SK-N-SH treated with all-trans-retinoic acid at 6 μM for 48 hours (cell line): ENCODE results near the gene NAV3.
A peak's percentile ranks its signal among the peaks of the same experiment; 100 is the strongest.

Source experiments
- ATAC-seq: fragments of 200-7000 bp; cut with Tn5 transposase; 3 replicates; pipeline ENCODE4 v1.9.1; 2020; ENCODE audit warnings: mild to moderate bottlenecking, moderate library complexity
- CSDC2 ChIP-seq: fragments of 250-450 bp; sonication (Bioruptor Pico); IDR thresholded peaks from 2 replicates; pipeline ENCODE4 v1.5.0; 2020; ENCODE audit warnings: mild to moderate bottlenecking, moderate library complexity
- ESRRG ChIP-seq: fragments of 250-450 bp; sonication (Bioruptor Pico); IDR thresholded peaks from 2 replicates; pipeline ENCODE4 v1.6.1; 2021; ENCODE audit warnings: mild to moderate bottlenecking
- GLIS3 ChIP-seq: fragments of 250-450 bp; sonication (Bioruptor Pico); IDR thresholded peaks from 2 replicates; pipeline ENCODE4 v1.5.0; 2020; ENCODE audit warnings: mild to moderate bottlenecking, moderate library complexity
- ISL1 ChIP-seq: fragments of 250-450 bp; sonication (Bioruptor Pico); IDR thresholded peaks from 2 replicates; pipeline ENCODE4 v2.1.2; 2022; ENCODE audit warnings: mild to moderate bottlenecking, moderate library complexity
- OSR1 ChIP-seq: fragments of 250-450 bp; sonication (Bioruptor Pico); IDR thresholded peaks from 2 replicates; pipeline ENCODE4 v1.8.0; 2022; ENCODE audit warnings: moderate library complexity, mild to moderate bottlenecking, inconsistent platforms
- PPARA ChIP-seq: fragments of 250-450 bp; sonication (Bioruptor Pico); IDR thresholded peaks from 2 replicates; pipeline ENCODE4 v1.5.0; 2020; ENCODE audit warnings: mild to moderate bottlenecking, borderline replicate concordance
- RARB ChIP-seq: fragments of 250-450 bp; sonication (Bioruptor Pico); IDR thresholded peaks from 2 replicates; pipeline ENCODE4 v1.8.0; 2021; ENCODE audit warnings: mild to moderate bottlenecking, moderate library complexity
- SNAI2 ChIP-seq: fragments of 250-450 bp; sonication (Bioruptor Pico); IDR thresholded peaks from 2 replicates; pipeline ENCODE4 v1.5.0; 2020; ENCODE audit warnings: mild to moderate bottlenecking, moderate library complexity
- TOX ChIP-seq: fragments of 250-450 bp; sonication (Bioruptor Pico); IDR thresholded peaks from 2 replicates; pipeline ENCODE4 v1.8.0; 2021; ENCODE audit warnings: mild to moderate bottlenecking, moderate library complexity, borderline replicate concordance
- ZC3H10 ChIP-seq: fragments of 250-450 bp; sonication (Bioruptor Pico); IDR thresholded peaks from 2 replicates; pipeline ENCODE4 v1.5.1; 2021; ENCODE audit warnings: mild to moderate bottlenecking, moderate library complexity
- ZFP30 ChIP-seq: fragments of 450-650 bp; formaldehyde crosslinking; IDR thresholded peaks from 2 replicates; pipeline ENCODE4 v1.5.0; 2022; ENCODE audit warnings: mild to moderate bottlenecking, moderate library complexity
- ZNF565 ChIP-seq: fragments of 450-650 bp; formaldehyde crosslinking; conservative IDR thresholded peaks from 2 replicates; pipeline ENCODE4 v1.5.0; 2020; ENCODE audit warnings: low read depth, mild to moderate bottlenecking, moderate library complexity
- ZNF70 ChIP-seq: fragments of 450-650 bp; formaldehyde crosslinking; IDR thresholded peaks from 2 replicates; pipeline ENCODE4 v1.5.0; 2020; ENCODE audit warnings: mild to moderate bottlenecking, moderate library complexity
- ZNF8 ChIP-seq: fragments of 450-650 bp; formaldehyde crosslinking; IDR thresholded peaks from 2 replicates; pipeline ENCODE4 v1.5.0; 2020; ENCODE audit warnings: mild to moderate bottlenecking, moderate library complexity
- TF ChIP-seq, protein P1 (sequence below): fragments of 250-450 bp; sonication (Bioruptor Pico); IDR thresholded peaks from 2 replicates; pipeline ENCODE4 v1.8.0; 2021; ENCODE audit warnings: low read depth, mild to moderate bottlenecking, moderate library complexity, borderline replicate concordance
- TF ChIP-seq, protein P2 (sequence below): fragments of 250-450 bp; sonication (Bioruptor Pico); IDR thresholded peaks from 2 replicates; pipeline ENCODE4 v1.8.0; 2020; ENCODE audit warnings: mild to moderate bottlenecking, moderate library complexity, borderline replicate concordance
- TF ChIP-seq, protein P3 (sequence below): fragments of 250-450 bp; sonication (Bioruptor Pico); IDR thresholded peaks from 2 replicates; pipeline ENCODE4 v1.5.1; 2021; ENCODE audit warnings: mild to moderate bottlenecking, moderate library complexity
- TF ChIP-seq, protein P4 (sequence below): fragments of 250-450 bp; sonication (Bioruptor Pico); IDR thresholded peaks from 2 replicates; pipeline ENCODE4 v1.5.0; 2020; ENCODE audit warnings: mild to moderate bottlenecking, moderate library complexity

The NAV3 gene

DNA sequence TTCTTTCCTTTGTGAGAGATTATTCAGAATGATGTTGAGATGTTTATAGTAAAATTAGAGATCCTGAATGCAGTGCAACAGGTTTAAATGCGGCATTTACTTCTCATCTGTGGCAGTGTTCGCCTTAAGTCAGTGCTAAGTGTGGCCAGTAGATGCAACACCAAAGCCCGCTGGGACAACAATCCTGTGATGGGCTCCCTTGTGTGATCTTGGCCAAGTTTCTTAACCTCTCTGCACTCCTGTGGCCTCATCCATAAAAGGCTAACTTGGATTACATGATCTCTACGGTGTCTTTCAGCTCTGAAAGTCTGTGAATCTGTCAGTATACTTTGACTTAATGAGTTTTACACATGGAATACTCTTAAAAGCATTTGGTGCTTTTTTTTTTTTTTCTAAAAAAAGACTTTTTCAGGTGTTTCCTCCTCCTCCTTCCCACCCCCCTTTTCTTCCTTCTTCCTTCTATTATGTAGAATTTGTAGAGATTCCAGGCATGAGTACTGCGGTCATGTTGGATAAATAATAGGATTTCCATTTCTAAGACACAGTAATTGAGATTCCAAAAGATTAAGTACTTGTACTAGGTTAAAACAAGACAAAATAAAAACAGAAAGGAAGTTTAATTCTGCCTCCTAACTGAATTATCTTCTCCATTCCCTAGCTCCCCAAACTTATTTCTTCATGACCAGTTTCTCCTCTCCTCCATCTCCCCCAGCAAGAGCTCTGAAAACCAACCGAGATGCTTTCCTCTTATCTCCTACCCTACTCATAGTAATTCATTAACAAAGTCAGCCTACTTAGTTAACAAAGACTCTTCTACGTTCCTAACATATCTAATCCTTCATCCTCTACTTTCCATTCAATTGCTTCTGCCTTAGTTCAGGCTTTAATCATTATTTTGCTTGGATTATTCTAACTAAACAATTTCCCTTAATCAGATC lies 42.2 kb upstream of the NAV3 start:
- no peak for ATAC-seq
- TF ChIP-seq, protein P1, sequence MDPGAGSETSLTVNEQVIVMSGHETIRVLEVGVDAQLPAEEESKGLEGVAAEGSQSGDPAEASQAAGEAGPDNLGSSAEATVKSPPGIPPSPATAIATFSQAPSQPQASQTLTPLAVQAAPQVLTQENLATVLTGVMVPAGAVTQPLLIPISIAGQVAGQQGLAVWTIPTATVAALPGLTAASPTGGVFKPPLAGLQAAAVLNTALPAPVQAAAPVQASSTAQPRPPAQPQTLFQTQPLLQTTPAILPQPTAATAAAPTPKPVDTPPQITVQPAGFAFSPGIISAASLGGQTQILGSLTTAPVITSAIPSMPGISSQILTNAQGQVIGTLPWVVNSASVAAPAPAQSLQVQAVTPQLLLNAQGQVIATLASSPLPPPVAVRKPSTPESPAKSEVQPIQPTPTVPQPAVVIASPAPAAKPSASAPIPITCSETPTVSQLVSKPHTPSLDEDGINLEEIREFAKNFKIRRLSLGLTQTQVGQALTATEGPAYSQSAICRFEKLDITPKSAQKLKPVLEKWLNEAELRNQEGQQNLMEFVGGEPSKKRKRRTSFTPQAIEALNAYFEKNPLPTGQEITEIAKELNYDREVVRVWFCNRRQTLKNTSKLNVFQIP = no peak
- TF ChIP-seq ZNF8 (CRISPR knock-in tag) = no peak
- TF ChIP-seq SNAI2 (CRISPR knock-in tag) = no peak
- no peak for TF ChIP-seq OSR1 (CRISPR knock-in tag)
- no peak for TF ChIP-seq RARB (CRISPR knock-in tag)
- TF ChIP-seq, protein P2, sequence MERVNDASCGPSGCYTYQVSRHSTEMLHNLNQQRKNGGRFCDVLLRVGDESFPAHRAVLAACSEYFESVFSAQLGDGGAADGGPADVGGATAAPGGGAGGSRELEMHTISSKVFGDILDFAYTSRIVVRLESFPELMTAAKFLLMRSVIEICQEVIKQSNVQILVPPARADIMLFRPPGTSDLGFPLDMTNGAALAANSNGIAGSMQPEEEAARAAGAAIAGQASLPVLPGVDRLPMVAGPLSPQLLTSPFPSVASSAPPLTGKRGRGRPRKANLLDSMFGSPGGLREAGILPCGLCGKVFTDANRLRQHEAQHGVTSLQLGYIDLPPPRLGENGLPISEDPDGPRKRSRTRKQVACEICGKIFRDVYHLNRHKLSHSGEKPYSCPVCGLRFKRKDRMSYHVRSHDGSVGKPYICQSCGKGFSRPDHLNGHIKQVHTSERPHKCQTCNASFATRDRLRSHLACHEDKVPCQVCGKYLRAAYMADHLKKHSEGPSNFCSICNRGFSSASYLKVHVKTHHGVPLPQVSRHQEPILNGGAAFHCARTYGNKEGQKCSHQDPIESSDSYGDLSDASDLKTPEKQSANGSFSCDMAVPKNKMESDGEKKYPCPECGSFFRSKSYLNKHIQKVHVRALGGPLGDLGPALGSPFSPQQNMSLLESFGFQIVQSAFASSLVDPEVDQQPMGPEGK (CRISPR knock-in tag) = no peak
- no peak for TF ChIP-seq ZC3H10 (CRISPR knock-in tag)
- TF ChIP-seq CSDC2 (CRISPR knock-in tag) = no peak
- TF ChIP-seq ESRRG (CRISPR knock-in tag) = no peak
- TF ChIP-seq, protein P3, sequence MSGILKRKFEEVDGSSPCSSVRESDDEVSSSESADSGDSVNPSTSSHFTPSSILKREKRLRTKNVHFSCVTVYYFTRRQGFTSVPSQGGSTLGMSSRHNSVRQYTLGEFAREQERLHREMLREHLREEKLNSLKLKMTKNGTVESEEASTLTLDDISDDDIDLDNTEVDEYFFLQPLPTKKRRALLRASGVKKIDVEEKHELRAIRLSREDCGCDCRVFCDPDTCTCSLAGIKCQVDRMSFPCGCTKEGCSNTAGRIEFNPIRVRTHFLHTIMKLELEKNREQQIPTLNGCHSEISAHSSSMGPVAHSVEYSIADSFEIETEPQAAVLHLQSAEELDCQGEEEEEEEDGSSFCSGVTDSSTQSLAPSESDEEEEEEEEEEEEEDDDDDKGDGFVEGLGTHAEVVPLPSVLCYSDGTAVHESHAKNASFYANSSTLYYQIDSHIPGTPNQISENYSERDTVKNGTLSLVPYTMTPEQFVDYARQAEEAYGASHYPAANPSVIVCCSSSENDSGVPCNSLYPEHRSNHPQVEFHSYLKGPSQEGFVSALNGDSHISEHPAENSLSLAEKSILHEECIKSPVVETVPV = no peak
- TF ChIP-seq GLIS3 (CRISPR knock-in tag) = no peak

DNA sequence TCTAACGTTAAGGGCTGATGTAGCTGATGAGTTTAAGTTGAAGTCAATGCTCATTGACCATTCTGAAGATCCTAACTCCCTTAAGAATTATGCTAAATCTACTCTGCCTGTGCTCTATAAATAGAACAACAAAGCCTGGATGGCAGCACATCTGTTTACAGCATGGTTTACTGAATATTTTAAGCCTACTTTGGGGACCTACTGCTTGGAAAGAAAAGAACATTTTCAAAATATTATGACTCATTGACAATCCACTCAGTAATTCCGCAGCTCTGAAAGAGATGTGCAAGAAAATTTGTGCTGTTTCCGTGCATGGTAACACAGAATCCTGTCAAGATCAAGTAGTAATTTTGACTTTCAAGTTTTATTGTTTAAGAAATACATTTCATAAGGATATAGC lies 35.0 kb upstream of the NAV3 start:
- TF ChIP-seq TOX (CRISPR knock-in tag) = no peak
- peak; percentile 49 for ATAC-seq

DNA sequence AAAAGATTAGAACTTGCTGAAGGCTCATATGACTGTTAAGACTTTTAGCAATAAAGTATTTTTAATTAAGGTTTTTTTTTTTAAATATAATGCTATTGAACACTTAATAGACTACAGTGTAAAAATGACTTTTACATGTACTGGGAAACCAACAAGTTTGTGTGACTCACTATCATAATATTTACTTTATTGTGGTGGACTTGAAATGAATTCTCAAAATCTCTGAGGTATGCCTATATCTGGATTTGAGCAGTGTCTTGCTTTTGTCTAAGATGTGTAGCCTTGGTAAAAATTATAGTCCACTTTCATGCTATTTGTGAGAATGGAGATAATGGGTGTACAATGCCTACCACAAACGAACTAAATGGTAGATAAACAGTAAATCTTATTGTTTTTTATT lies 33.9 kb upstream of the NAV3 start:
- TF ChIP-seq ZFP30 (CRISPR knock-in tag) (no peak), ESRRG (CRISPR knock-in tag) (no peak), ISL1 (CRISPR knock-in tag) (no peak), PPARA (CRISPR knock-in tag) (no peak), ZNF565 (CRISPR knock-in tag) (no peak), SNAI2 (CRISPR knock-in tag) (no peak), ZNF70 (CRISPR knock-in tag) (no peak), ZNF8 (CRISPR knock-in tag) (no peak), RARB (CRISPR knock-in tag) (no peak), OSR1 (CRISPR knock-in tag) (no peak), CSDC2 (CRISPR knock-in tag) (no peak), TOX (CRISPR knock-in tag) (no peak), GLIS3 (CRISPR knock-in tag) (no peak)
- TF ChIP-seq, protein P4, sequence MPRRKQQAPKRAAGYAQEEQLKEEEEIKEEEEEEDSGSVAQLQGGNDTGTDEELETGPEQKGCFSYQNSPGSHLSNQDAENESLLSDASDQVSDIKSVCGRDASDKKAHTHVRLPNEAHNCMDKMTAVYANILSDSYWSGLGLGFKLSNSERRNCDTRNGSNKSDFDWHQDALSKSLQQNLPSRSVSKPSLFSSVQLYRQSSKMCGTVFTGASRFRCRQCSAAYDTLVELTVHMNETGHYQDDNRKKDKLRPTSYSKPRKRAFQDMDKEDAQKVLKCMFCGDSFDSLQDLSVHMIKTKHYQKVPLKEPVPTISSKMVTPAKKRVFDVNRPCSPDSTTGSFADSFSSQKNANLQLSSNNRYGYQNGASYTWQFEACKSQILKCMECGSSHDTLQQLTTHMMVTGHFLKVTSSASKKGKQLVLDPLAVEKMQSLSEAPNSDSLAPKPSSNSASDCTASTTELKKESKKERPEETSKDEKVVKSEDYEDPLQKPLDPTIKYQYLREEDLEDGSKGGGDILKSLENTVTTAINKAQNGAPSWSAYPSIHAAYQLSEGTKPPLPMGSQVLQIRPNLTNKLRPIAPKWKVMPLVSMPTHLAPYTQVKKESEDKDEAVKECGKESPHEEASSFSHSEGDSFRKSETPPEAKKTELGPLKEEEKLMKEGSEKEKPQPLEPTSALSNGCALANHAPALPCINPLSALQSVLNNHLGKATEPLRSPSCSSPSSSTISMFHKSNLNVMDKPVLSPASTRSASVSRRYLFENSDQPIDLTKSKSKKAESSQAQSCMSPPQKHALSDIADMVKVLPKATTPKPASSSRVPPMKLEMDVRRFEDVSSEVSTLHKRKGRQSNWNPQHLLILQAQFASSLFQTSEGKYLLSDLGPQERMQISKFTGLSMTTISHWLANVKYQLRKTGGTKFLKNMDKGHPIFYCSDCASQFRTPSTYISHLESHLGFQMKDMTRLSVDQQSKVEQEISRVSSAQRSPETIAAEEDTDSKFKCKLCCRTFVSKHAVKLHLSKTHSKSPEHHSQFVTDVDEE = no peak
- TF ChIP-seq, protein P2 (CRISPR knock-in tag) = no peak
- peak; percentile 59 for ATAC-seq
